HG02884 (cell line): Measurements from ENCODE around the gene ELMO1.

Source experiments
- ATAC-seq: cut with Tn5 transposase; IDR thresholded peaks from one replicate; pipeline ENCODE4 v1.9.1; 2021; ENCODE audit warnings: mild to moderate bottlenecking, moderate library complexity; ENCODE audit not compliant: unreplicated experiment

The ELMO1 gene

DNA sequence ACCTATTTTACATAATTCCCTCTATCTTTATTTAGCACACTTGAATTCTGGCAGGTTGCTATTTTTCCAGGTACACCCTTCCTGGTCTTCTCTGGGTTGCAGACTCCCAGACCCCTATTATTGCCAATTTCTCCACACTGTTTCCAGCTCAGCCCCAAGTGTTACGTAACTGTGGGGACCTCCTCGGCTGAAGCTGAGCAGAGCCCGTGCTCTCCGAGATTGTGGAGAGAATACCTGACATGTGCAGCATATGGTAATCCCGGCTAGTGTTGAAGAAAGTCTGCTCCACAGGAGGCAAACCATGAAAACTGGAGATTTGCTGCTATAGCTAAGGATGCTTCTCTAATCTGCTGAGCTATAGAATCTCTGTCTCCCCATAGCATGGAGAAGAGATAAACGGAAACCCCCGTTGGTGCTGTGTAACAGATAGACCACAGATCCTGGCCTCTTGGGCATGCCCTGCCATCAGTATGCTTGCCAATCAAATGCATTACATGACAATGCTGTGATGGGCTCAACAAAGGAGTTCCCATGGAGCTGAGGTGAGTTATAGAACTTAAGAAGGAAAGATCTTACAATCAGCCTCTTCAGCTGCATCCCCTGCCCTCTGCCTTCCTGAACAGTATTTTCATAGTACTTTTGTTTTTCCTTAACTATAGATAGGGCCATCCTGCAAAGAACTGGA, 579.8 kb downstream of the ELMO1 start:
- ATAC-seq: no peak

DNA sequence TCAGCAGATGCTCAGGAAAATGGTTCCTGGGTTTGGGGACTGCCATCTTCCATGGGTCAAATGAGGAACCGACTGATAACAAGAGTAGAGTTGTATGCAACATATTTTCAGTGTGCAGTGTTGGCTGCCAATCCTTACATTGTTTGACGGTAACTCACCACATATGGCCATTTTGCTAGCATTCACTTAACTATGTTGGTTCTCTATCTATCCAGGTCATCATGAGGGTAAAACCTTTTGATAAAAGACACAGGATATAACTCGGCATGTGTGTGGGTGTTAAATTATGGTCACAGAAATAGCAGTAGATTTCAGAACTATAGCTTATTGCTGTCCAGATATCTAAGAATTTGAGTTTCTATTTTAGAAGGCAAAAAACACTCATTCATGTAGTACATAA, 583.6 kb downstream of the ELMO1 start:
- ATAC-seq: no peak

DNA sequence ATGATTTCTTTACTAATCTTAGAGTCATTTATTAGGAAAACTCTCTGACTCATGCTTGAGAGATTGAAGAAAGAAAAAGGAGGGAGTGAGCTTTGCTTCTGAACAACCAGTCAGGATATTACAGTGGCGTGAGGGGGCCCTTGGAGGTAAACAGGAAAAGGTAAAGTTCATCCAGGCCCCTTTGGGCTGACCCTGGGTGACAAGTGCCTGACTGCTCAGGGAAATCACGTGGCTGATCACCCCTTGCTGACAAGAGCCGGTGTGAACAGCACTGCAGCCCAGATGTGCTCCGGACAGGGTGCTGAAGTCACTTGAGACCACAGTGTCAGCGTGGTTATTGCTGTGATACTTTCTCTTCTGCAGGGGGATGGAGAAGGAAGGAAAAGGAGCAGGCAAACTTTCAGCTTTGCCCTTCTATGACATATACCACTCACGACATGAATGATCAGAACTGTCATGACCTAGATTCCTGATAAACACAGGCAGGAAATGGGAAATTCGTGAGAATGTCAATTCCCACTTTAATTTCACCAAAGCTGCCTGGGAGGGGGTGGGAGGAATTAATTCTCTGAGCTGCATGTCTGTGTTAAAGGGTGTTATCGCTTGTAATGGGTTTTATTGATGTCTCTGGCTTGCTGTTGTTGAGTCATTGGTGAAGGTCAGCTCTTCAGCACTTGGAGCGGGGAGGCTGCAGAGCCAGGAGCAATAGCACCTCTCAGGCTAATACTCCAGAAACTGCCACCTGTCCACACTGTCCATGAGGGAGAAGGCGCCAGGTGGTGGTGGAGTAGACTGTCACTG, 584.6 kb downstream of the ELMO1 start:
- no peak for ATAC-seq

DNA sequence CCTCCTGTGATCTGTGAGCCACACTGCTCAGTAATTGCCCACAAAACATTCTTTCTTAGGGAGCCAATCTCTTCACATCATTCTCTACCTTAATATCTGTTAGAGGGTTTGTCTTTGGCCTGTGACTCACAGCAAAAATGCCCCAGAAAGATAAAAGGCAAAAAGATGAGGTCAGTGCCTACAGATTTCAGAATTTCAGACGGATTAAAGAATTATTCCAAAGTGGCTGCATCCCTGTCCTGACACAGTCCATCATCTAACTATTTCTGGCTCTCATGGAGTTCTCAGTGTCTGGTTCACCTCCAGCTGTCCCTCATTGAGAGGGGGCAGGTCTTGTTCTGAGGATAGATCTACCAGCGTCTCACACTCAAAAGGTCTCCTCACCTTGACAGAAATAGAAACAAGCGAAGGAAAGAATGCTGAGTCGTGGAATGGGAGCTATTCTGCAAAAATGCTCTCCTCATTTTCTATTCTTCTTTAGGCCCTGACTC, 585.8 kb downstream of the ELMO1 start:
- ATAC-seq: no peak

DNA sequence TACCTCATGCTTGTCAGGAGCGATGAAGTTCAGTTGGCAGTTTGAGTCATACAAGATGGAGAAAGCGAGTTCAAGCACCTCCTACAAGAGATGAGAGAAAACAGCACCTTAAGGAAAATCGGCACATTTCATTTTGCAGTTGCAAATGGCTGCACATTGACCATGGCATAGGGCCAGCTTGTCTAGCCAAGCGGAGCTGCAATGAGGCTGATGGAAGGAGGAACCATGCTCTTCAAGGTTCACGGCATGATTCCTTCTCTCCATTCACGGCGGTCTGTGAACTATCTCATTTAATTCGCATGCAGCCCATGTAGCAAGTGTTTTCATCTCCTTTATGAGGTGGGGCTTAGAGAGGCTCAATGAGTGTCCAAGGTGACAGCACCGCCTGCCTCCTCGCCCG, 587.0 kb downstream of the ELMO1 start:
- no peak for ATAC-seq

DNA sequence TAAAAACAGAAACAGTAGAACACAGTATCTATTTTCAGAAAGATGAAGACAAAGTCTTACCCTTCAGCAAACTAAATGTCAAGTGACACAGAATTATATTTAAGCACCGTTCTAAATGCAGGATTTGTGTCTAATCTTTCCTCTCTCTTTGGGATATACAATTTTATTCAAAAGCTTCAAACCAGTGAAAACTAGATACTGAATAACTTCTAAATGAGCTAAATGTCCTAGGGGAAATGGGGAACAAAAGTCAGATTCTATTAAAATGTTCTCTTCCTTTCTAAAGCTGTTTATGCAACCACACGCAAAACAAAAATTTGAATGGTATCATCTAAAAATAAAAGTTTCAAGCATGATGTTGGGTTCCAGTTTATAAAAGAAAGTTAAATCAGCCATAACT, 588.0 kb downstream of the ELMO1 start:
- ATAC-seq: no peak

DNA sequence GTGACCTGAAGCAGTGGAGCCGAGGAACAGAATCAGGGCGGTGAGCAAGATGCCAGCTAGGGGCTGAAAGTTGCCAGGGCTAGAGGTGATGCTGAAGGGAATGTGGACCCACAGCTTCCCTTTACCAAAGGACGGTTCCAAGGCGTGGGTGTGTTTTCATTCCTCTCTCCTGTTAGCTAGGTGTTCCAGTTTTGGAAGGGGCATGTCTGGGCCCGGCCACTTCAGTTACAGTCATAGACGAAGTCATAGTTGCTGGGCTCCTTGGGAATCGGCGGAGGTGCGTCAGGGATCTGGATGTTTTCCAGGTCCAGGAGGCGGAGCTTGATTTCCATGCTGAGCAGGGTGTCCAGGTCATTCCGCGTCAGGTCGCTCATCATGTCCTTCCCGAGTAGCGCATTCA, 593.3 kb downstream of the ELMO1 start:
- ATAC-seq: no peak

DNA sequence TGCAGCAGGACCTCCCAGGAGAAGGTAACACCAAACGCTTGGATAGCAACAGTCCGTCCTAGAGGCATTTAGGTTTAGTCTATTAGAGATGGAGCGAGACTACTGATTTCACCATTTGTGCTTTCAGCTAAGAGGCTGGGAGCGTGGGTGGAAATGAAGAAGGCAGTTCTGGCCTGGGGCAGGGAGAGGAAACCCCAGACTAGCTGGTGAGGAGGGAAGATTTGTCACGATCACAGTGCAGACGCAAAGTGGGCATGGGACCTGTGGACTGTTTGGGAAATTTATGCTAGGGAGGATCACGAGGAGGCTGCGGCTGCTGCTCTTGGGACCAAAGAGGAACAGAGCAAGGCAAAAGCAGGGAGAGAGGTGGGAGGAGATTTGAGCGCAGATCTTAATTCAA, 594.0 kb downstream of the ELMO1 start:
- ATAC-seq: no peak

DNA sequence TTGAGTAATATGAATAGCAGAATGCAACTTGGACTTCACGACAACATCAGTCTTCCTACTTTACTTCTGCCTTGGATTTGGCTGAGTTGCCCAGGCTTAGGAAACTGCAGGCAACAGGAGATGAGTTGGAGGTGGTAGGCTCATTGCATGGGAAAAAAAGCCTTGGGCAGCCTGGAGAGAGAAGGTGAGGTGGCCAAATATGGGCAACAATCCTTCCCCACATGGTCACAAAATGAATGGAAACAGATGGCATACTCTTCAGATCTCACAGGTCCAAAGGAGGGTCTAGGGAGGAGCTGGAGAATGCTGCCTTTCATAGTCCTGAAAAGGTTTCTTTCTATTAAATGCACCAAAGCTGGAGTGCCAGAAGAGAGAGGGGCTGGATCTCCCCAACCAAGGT, 595.7 kb downstream of the ELMO1 start:
- ATAC-seq: no peak

DNA sequence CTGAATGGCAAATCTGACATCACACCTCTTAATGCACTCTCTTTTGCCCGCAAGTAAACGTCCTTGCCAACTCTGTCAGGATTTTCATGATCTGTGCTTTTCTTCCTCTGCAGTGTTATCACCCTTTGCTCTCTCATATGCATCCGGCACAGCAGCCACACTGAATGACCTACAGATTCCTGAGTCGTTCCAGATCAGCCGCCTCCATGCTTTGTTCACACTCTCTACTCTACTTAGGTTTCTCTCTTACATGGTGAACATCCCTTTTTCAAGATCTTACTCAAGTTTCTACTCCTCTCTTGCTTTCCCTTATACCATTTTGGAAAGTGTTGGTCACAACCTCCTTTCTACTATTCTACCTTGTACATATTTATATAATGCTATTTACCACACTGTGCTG, 596.6 kb downstream of the ELMO1 start:
- no peak for ATAC-seq

DNA sequence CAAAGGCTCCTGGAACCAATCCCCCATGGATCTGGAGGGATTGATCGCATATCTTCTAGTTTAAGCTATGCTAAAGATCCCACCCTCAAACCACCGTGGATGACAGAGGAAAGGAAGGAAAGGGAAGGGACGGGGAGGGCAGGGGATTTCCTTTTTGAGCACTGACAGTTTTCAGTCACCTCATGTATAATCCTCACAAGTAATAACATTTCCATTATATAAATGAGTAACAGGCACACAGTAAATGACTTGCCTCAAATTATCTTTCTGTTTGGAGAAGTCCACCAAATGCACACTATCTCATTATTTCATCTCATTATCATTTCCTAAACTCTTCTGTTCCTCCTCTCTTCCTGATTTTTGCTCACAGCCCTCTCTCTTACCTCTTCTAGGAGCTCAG, 597.3 kb downstream of the ELMO1 start:
- ATAC-seq: no peak

DNA sequence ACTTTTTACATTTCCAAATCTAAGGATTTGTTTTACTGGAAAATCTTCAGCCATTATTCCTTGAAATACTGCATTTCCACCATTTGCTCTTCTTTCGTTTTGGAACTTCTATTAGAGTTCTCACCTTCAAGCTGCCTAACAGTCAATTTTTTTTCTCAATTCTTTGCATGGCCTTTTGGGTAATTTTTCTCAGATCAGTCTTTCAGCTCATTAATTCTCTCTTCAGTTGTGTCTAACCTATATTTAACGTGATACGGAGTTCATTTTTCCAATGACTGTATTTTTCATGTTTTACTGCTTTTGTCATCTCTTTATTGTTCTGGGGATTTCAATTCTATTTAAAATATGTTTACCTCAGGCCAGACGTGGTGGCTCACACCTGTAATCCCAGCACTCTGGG, 600.7 kb downstream of the ELMO1 start:
- no peak for ATAC-seq

DNA sequence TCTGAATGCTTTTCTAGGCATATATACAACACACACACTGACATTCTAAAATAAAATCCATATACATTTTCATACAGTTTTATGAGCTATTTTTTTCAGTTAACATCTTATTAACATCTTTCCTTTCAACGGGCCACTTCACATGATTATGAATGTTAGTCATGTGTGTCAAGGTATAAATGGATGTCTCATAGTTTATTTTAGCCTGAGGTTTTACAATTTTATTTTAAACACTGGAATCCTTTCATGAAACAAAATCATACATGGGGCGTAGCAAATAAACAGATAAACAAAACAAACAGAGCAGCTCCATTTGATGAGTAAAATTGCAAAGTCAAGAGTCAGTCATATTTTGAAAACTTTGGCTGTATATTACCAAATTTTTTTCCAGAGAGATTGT, 604.3 kb downstream of the ELMO1 start:
- ATAC-seq: no peak

DNA sequence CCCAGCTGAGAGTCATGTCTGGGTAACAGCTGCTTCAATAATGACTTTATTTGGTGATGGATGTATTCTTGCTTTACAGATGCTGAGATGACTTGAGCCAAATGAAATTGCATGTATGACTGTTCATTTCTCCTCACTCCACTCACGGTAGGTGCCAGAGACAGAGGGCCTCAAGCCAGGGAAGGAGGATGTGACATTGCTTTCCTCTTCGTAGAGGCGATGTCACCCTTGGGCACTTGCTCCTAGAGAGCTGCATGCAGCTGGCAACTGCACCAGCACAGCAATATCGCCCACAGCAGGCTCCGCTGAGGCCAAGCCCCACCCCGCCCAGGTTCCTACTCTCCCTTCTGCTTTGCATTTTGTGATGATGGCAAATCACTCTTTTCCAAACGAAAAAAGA, 607.8 kb downstream of the ELMO1 start:
- ATAC-seq: no peak

DNA sequence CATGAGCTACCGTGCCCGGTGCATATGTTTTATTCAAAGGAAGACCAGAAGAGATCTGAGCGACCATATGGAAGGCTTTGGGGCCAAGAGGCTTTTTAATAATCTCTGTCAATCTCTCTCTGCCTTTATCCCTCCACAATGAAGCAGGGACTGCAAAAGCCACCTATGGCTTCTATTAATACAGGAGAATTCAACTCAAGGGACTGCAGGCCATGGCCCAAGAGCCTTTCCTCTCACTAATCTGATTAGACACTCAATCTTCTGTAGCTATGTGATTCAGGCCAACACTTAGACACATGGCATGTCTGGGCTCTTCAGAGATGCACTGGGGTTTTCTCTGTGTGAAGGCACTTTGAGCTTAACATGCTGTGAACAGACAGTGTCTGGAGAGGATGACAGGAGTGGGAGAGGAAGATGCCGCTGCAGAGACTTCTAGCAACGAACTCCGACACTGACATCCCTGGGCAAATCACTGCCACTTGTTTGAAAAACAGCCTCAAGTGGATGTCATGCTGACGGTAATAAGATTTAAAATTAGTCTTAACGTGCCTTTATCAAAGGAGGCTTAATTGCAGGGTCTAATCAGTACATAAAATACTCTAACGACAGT, 609.9 kb downstream of the ELMO1 start:
- ATAC-seq: no peak

DNA sequence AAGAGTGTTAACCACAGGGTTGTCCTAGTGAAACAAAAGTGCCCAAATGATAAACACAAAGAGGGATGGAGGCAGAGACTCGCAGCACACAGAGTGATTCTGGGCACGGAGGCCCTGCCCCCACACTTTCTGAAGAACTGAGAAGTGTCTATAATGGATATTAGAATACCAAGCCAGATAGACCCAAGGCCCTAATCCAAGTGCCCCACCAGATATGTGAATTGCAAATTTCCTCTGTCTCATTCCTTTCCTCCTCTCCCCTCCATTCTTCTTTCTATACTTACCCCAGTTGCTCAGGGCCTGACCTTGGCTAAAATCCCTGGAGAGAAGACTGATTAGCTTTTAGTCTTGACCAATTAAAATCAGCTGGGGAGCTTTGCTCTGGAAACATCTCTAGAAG, 617.6 kb downstream of the ELMO1 start:
- no peak for ATAC-seq

DNA sequence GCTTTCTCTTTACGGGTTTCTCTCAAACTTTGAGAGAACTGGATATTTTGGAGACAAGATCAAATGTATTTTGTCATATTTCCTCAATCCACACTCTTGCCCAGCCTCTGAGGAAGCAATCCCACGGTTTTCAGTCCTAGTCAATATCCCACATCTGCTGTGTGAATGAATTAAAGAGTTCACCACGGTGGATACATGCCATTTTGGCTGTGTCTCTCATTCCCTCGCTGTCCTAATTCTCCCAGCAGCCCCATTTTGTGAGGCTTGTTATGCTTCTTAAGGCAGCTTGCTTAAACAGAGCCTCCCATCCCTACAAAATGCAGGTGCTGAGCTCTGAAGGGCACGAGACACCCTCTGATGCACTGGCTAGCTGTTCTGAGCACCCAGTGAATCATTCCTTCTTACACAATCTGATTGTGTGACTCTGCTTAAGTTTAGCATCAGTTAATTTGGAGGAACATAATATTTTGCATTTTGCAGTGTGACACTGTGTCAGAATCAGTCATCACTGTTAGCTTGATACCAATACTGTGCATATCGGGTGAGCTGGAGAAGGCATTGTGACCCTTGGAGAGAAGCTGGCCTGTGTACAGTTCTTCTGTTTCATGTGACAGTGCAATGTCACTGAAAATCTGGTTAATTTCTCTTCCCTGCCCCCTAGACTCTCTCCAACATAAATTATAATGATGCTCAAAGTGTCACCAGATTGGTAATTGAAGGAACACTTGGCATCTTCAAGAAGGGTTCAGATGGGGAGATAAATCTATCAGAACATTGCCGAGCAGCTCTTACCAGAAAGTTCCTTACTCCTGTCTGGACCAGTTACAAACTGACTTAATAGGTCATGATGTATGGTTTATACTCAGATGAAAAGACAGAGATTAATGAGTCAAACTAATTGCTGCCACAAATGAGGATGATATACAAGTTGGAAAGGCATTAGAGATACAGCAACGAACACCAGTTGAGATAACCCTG, 620.6 kb downstream of the ELMO1 start:
- no peak for ATAC-seq

DNA sequence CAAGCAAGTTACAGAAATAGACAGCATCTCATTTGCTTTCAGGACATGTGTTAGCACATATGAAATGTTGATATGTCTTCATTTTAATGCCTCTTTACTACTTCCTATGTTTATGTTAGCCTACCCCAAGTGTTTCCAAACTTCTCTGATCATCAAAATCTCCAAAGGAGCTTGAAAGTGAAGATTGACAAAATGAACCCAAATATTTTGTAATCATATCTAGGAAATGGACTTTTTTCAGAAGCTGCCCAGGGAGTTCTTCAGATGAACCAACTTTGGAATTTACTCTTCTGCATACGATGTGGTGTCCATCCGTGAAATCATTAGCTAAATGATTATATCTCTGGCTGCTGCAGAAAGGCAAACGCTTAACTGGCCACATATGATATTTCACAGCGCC, 623.2 kb downstream of the ELMO1 start:
- no peak for ATAC-seq

DNA sequence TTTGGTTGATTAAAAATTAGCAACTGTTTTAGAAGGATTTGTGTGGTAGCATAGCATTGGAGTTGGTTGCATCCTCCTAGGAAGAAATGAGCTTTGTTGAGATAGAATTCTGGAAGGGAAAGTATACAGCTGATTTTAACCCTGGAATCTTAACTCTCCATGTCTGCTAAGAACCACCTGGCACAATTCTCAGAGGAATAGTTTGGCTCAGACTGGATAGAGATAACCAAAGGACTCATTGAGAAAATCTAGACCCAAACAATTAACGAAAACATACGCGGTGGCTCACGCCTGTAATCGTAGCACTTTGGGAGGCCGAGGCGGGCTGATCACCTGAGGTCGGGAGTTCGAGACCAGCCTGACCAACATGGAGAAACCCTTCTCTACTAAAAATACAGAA, 625.3 kb downstream of the ELMO1 start:
- ATAC-seq: no peak

DNA sequence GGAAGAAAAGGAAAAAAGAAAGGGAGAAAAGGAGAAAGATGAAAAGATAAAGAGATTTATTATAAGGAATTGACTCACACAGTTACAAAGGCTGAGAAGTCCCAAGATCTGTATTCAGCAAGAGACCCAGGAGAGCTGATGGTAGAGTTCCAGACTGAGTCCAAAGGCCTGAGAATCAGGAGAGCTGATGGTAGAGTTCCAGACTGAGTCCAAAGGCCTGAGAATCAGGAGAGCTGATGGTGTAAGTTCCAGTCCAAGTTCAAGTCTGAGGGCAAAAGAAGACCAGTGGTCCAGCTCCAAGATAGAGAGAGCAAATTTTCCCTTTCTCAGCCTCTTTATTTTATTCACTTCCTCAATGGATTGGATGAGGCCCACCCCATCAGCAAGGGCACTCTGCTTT, 627.0 kb downstream of the ELMO1 start:
- no peak for ATAC-seq
